NK-92 (cell line): ENCODE measurements around the gene GCK.

Source experiments
- DNase-seq: peaks from one replicate; lab custom pipeline; 2025; ENCODE audit not compliant: unreplicated experiment; lab: John Stamatoyannopoulos, UW

GCK gene

GRCh38 chr7:44107116-44107960, 81.9 kb downstream of the GCK start:
- DNase-seq = no peak

GRCh38 chr7:44106311-44107065, 82.8 kb downstream of the GCK start:
- DNase-seq = no peak

GRCh38 chr7:44105832-44106231, 83.4 kb downstream of the GCK start:
- DNase-seq = no peak

GRCh38 chr7:44104860-44105771, 84.1 kb downstream of the GCK start:
- DNase-seq = no peak

- no peak for DNase-seq
Measured at GRCh38 chr7:44103923-44104859, 85.0 kb downstream of the GCK start, which contains the start of gene AEBP1. Gene AEBP1, plus strand, starts transcription at chr7:44104345. Its CDS starts 321 bp downstream, at chr7:44104666.

GRCh38 chr7:44103566-44103922, 85.7 kb downstream of the GCK start:
- DNase-seq = no peak

GRCh38 chr7:44102846-44103565, 86.2 kb downstream of the GCK start:
- no peak for DNase-seq

- DNase-seq = no peak
Measured at GRCh38 chr7:44101966-44102845, 87.0 kb downstream of the GCK start.

GRCh38 chr7:44101303-44101965, 87.8 kb downstream of the GCK start:
- DNase-seq = no peak

GRCh38 chr7:44100458-44101302, 88.6 kb downstream of the GCK start:
- no peak for DNase-seq

GRCh38 chr7:44099669-44100068, 89.6 kb downstream of the GCK start:
- no peak for DNase-seq

GRCh38 chr7:44098092-44099068, 90.9 kb downstream of the GCK start:
- DNase-seq = no peak

- DNase-seq = no peak
Measured at GRCh38 chr7:44097064-44097932, 91.9 kb downstream of the GCK start.

- DNase-seq = no peak
Measured at GRCh38 chr7:44096326-44096881, 92.8 kb downstream of the GCK start.

- DNase-seq = no peak
Measured at GRCh38 chr7:44095781-44096180, 93.5 kb downstream of the GCK start.
